Stimulated activated naive CD4-positive, alpha-beta T cell treated with Interleukin-2 at 50 U/mL for 16 hours (primary cell): ENCODE measurements around the gene DICER1.
"Not testable (repeated sequence)": the region's sequence is repeated elsewhere in the genome, so short reads cannot be mapped to it uniquely, and the experiment has no call there.

Source experiments
- DNase-seq: peaks from one replicate; lab custom pipeline; 2025; lab: John Stamatoyannopoulos, UW

Gene DICER1

GRCh38 chr14:95157327-95158189 lies at the start of gene DICER1:
Gene DICER1 (minus strand): TSS chr14:95157529. CDS start chr14:95133458, 24,071 bp downstream.
- DNase-seq = peak; percentile 91

DNA sequence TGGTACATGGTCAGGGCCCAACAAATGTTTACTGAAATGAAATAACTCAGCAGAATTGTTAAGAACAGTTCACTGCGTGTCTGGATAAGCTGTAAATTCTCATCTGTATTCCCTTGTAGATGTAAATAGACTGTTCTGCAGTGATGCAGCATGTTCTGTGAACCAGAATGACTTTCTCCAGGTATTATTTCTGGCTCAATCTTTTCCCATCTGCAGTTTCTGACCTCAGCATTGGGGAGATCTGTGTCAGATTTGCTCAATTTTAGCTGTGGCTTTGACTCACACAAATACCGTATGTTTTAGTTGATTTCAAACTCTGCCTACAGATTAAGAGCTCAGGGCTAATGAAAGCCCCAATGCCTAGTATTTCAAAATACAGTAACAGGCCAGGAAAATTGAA lies 49.2 kb upstream of the DICER1 start:
- DNase-seq = no peak

DNA sequence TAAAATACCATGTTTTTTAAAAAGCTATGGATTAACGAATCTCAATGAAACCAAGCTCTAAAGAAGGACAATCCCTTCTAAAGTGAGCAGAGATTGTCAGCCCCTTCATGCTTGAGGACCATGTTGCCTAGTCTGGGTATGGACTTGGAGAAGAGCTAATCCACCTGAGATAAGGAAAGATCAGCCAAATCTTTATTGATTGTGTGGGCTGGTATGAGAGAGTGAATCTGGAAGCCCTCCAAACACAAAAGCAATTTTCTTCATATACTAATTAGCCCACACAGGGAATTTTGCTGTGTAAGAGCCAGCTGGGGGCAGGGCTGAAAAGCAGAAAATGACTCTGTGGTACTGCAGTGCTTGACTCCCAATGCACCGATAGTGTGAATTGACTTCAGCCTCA lies 47.4 kb upstream of the DICER1 start:
- no peak for DNase-seq

DNA sequence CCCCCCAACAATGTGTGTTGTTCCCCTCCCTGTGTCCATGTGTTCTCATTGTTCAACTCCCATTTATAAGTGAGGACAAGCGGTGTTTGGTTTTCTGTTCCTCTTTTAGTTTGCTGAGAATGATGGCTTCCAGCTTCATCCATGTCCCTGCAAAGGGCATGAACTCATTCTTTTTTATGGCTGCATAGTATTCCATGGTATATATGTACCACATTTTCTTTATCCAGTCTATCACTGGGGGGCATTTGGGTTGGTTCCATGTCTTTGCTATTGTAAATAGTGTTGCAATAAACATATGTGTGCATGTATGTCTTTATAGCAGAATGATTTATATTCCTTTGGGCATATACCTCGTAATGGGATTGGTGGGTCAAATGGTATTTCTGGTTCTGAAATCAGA lies 44.4 kb upstream of the DICER1 start:
- not testable (repeated sequence) for DNase-seq

- no peak for DNase-seq
These were observed 43.1 kb upstream of the DICER1 start for GRCh38 chr14:95200404-95200803.

GRCh38 chr14:95199298-95199983 lies 42.1 kb upstream of the DICER1 start:
- DNase-seq = no peak

- DNase-seq = no peak
These were observed 41.0 kb upstream of the DICER1 start for GRCh38 chr14:95198320-95198719.

DNA sequence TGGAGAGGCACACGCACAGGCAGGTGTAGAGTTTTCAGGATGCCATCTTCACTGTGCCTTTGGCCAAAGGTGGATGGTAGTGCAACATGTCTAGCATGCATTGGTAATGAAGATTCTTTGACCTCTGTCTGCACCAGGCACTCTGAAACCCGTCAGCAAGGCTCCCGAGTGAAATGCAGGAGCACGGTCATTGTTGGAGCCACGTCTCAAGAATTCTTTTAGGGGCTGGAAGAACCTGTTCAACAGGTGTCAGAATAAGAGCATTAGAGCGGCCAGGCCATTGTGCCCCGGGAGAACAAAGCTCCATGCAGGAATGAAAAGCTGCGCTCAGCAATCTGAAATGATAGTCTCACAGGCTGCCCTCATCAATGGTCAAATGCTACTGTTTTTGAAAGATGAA lies 40.2 kb upstream of the DICER1 start:
- DNase-seq = no peak

DNA sequence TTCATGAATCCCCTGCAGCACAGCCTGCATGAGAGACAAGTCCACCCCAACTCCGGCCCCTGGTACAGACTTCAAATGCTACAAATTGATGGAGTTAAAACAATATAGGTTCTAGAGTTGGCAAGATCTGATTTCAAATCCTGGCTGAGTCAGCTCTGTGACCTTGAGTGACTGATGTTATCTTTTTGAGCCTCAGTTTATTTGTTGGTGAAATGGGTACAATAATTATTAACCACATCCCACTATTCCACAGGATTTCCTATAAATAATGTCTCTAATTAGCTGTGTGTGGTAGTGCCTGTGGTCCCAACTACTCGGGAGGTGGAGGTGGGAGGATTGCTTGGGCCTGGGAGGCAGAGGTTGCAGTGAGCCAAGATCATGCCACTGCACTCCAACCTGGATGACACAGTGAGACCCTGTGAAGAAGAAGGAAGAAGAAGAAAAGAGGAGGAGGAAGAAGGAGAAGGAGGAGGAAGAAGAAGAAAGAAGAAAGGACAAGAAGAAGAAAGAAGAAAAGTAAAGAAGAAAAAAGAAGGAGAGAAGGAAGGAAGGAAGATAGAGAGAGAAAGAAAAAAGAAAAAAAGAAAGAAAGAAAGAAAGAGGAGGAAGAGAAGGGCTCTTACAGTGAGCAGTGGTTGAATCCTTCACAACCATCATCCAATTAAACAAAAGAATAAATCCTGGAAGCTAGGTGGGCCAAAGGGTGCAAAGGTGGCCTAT lies 39.7 kb upstream of the DICER1 start:
- no peak for DNase-seq

DNA sequence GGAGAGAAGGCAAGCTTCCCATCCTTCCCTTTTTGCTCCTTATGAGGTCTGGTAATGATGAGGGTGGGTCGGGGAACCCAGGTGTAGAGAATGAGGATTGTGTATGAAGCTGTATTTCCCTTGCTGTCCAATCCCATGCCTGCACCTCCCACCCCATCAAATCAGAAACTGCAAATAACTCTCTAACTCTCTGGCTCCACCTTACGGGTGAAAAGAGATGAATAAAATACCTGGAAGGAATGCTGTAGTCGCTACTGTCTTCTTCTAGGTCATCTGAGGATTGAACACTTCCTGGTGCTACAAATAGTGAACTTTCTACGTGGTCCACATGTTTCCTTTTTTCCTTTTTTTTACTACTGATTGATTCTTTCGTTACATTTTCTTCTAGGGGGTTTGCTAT lies 38.9 kb upstream of the DICER1 start:
- no peak for DNase-seq

DNA sequence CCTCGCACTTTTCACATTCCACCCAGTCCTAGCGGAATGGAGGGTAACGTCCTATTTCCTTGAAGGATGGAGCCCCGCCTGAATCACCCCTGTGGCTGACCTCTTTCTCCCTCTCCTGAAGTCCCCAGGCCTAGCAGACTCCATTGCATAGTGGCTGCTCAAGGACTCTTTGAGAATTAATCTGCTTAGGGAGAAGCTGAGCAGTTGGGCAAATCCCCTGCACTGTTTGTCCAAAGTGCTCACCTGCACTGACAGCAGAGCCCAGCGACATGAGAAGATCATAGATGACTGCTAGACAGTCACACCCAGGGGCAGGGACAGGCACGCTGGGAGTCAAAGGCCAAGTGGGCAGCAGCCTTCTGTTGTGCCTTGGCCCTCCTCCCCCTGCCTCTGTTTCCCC lies 37.7 kb upstream of the DICER1 start:
- DNase-seq = no peak

- no peak for DNase-seq
These were observed 35.8 kb upstream of the DICER1 start for GRCh38 chr14:95193081-95193480.

GRCh38 chr14:95192311-95192710 lies 35.0 kb upstream of the DICER1 start:
- DNase-seq = no peak

DNA sequence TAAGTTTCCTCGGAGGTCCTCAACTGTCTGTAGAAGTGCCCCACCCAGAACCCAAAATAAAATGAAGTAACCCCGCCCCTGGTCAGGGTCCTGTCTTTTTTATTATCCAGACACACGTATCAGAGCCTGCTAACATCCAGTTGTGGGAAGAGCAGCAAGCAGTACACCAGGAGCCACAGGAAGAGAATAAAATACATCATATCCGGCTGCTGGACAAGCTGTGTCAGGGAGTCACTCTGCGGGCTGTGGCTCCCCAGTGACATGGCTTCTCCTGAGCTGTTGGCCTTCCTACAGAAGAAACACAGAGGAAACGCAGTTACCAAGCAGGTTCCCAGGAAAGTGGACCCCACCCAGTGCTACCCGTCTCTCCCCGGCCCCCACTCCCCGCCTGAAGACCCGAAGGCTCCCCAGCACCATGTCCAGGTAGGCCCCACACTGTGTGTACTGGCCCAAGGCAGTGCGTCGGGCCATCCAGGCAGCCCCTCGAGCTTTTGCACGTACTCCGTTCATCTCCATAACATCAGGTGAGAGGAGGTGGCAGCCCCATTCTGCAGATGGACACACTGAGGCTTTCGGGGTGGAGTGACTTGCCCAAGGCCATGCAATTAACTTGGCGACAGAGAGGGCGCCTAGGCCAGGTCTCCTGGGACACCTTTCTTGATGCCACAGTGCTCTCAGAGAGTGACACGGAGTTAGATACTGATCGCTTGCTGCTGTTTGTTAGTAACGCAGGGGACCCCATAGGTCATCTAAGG lies 34.3 kb upstream of the DICER1 start:
- no peak for DNase-seq

DNA sequence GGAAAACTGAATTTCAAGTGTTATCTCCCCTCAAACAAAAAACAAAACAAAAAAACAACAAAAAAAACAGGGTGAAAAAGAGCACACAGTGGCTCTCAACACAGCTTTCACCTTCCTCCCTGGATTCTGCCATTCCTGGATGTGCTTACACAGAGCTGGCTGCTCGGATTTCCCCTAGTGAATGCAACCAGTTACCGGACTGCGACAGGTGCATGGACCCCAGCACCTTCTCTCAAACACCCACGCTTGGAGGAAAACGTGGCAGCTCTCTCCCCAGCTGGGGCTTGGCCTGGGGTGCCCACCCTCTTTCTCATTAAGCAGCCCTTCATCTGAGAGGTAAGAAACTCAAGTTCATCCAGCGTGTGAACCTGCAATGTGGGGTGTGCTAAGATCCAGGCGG lies 33.5 kb upstream of the DICER1 start:
- DNase-seq = no peak

DNA sequence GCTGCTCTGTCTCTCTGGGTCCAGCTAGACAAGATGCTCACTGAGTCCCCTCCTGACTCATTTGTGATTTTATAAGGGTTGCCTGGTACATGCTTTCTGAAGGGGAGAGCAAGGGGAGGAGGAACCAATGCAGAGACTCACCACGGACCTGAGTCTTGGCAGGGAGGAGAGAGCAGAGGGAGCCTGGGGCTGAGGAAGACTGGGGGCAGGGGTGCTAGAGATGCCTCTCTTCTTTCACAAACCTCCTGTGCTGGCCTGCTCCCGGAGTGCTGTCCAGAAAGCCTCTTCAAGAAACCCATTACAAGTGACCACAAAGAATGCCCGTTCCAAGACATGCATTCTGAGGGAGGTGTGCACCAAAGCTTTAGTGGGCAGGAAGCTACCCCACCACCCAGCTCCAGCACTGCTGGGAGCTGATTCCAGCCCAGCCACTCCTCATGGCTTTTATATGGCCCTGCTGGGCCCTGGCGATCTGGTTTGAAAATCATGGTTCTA lies 33.1 kb upstream of the DICER1 start:
- DNase-seq = no peak

DNA sequence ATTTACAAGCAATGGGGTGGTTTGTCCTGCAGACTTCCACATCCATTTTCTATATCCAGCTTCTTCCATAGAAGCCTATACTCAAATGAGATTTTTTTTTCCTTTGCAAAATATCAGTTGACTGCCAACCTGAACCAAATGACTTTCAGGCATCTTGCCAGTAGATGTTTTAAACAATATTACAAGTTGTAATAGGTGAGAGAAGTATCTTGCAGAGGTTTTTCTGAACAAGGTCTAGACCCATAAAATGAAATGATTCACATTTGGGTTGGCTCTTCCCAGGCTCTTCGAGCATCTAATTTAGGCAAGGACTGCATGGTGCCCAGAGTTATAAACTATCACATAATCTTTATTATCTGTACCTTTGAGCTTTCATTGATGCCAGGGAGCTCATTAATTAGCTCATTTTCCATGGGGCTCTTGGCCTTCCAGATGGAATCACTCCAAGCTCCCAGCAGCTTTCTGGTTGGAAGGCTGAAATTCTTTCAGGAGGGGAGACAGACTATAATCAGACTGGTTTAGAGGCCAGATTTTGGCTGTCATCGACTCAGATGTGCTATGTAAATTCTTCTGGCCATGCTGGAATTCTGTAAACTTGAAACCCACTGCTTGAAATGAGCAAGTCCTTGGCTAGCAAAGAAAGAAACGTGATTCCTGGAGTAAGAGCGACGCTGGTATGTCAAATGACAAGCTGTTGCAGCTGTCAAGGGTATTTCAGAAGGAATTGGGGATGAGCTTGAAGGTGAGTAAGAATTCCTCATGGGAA lies 32.2 kb upstream of the DICER1 start:
- no peak for DNase-seq

GRCh38 chr14:95188380-95188779 lies 31.1 kb upstream of the DICER1 start:
- no peak for DNase-seq

DNA sequence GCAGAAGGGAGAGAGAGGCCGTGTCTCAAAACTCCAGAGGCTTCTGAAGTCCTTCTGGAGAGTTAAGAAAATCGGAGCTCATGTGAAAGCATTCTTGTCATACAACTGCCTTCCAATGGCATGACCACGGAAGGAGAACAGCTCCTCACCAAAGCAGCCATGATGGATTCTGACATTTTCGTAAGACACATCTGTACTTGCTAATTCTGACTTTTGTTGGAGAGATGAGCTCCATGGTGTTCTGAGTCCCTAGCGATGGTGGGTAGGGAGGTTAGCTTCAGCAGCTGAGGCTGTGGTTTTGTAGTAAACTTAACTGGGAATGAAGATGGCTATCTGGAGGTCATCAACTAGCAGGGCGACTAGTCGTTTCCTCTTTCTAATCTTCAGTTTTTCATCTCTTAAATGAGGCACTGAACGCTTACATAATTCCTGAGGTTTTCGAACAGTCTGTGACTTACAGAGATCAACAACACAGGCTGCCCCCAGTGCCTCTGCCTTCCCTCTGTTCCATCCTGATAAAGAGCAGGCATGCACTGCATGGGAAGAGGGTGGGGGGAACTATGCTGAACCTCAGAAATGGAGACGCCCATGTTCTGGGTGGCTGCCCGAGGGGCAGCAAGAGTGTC lies 28.6 kb upstream of the DICER1 start:
- DNase-seq = no peak

DNA sequence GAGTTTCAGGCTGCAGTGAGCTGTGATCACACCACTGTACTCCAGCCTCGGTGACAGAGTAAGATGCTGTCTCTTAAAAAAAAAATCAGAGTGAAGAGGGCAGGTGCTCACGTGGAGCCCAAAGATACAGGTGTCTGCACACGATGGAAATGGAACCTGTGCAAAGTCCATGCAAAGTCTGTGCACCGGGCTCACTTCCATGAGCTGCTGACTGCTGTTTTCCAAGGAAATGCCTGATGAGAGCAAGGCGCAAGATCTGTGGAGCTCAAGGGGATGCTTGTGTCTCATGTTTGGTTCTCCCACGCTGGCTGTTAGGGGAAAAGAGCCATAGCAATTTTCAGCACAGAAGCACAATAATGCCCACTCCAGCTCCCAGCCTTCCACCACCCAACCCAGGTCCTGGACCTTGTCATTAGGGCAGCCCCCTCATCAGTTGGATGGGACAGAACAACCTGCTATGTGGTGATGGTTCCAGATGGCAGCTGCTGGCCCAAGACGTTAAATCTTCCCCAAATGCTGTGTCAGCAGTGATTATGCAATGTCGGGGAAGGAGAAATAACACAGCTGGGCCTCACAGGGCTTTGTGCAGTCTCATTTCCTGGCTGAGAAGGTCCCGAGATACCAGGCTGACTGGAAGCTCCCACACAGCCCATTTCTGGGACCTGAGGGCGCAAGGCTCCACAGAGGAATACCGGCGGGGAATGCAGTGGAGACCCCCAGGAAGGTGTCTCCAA lies 27.9 kb upstream of the DICER1 start:
- no peak for DNase-seq
